HG02885 (cell line): ENCODE results near the gene TMCC2.

ENCODE experiments used
- ATAC-seq: cut with Tn5 transposase; IDR thresholded peaks from one replicate; pipeline ENCODE4 v1.9.1; 2021; ENCODE audit warnings: mild to moderate bottlenecking; ENCODE audit not compliant: unreplicated experiment, poor library complexity

The TMCC2 gene

DNA sequence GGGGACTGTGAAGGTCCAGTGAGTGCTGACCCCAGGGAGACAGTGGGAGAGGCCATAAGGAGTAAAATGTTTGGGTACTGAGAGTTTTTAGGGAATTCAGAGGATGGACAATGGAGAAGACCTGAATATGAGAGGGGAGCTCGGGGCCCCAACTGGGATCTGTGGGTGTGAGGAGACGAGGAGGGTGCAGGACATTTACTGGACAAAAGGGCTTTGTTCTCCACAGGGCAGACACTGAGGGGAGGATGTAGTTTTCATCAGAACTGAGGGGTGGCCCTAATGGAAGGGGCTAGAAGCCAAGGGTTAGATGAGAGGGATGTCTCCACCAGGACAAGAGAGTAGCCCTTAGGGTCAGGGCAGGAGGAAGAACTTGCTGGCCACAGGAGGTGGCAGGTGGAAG lies 30.0 kb downstream of the TMCC2 start:
- ATAC-seq = no peak

GRCh38 chr1:205258261-205258691 lies 30.5 kb downstream of the TMCC2 start:
- no peak for ATAC-seq

DNA sequence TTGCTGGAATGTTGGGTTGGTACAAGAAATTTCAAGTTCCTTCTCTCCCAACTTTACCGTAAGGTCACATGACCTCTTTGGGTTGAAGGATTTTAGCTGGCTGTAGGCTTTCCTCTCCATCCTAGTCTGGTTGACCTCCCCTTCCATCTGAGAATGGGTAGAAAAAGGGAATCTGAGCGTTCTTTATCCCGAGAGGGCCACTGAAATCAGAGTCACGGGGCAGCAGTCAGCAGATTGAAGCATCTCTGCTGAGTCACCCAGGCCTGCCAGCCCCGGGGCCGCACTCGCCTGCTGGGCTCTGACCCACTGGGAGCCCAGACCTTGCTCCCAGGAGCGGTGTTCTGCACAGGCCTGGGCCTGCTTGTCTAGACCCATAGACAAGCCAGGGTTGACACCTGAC lies 31.0 kb downstream of the TMCC2 start:
- ATAC-seq = no peak

- ATAC-seq = no peak
These were observed 31.6 kb downstream of the TMCC2 start for GRCh38 chr1:205259324-205259832.

GRCh38 chr1:205259998-205260397 lies 32.3 kb downstream of the TMCC2 start:
- ATAC-seq = no peak

GRCh38 chr1:205260948-205261732 lies 33.4 kb downstream of the TMCC2 start:
- no peak for ATAC-seq

GRCh38 chr1:205261946-205262691 lies 34.4 kb downstream of the TMCC2 start:
- ATAC-seq = no peak

- no peak for ATAC-seq
These were observed 35.0 kb downstream of the TMCC2 start for GRCh38 chr1:205262731-205263171.

GRCh38 chr1:205263580-205264190 lies 35.9 kb downstream of the TMCC2 start:
- ATAC-seq = no peak

GRCh38 chr1:205266611-205267305 lies 39.0 kb downstream of the TMCC2 start:
- no peak for ATAC-seq

DNA sequence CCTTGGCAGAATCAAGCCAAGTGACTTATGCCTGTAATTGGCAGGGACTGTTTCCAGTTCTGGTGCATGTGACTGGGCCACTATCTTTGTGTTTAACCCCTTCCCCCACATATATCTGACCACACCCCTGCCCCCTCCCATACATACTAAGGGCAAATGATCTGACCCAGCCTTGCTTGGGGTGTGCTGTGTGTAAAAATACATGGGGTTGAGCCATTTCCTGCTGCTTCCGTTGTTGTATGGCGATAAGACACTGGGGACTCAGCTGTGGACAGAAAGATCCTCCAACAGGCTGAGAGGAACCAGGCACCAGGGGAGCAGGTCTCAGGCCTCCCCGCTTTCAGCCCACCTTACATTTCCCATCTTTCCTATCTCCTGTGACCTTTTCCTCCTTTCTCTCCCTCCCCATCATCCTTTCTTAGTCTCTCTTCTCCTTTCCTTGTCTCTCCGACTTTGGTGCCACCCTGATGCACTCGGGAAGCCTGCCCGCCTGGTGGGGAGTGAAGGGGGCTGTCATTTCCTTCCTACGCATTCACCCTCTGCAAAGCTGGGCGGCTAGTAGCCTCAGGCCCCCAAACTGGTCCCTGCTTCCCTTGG lies 39.7 kb downstream of the TMCC2 start:
- ATAC-seq = no peak

GRCh38 chr1:205268846-205269680 lies 41.3 kb downstream of the TMCC2 start:
- no peak for ATAC-seq

- no peak for ATAC-seq
These were observed 42.0 kb downstream of the TMCC2 start for GRCh38 chr1:205269711-205270110.

DNA sequence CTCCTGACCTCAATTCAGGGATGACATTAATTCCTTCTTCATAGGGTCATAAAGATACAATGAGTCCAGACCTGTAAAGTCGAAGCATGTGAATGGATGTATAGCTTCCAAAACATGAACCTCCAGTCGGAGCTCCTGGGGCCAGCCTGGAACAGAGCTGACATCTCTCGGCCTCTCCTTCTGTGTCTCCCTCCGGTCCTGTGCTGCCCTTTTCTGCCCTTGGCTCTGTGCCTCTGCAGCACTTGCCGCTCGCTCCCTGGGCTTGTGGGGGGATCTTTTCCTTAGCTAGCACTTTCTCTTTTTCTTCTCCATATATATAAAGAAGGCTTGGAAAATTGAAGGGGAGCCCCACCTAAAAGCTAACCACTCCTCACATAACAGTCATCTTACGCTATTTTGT lies 42.5 kb downstream of the TMCC2 start:
- ATAC-seq = no peak

GRCh38 chr1:205270764-205271163 lies 43.0 kb downstream of the TMCC2 start:
- no peak for ATAC-seq

GRCh38 chr1:205271277-205271676 lies 43.5 kb downstream of the TMCC2 start:
- ATAC-seq = no peak

DNA sequence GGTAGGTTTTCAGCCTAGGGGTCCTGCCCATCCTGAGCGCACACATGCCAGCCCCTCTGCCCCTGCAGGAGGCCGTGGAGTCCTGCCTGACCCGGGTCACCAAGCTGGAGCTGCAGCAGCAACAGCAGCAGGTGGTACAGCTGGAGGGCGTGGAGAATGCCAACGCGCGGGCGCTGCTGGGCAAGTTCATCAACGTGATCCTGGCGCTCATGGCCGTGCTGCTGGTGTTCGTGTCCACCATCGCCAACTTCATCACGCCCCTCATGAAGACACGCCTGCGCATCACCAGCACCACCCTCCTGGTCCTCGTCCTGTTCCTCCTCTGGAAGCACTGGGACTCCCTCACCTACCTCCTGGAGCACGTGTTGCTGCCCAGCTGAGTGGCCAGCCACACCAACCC lies 44.0 kb downstream of the TMCC2 start:
- no peak for ATAC-seq

- no peak for ATAC-seq
These were observed 44.8 kb downstream of the TMCC2 start for GRCh38 chr1:205272536-205272935.

- ATAC-seq = peak; percentile 77
These were observed 45.8 kb downstream of the TMCC2 start for GRCh38 chr1:205273551-205273982.
